Activated gamma-delta T cell treated with anti-CD3 and anti-CD28 coated beads, Interleukin-2, amount 50 U/mL, for 16 hours (primary cell): Measurements from ENCODE around the gene KLK5.
A peak's percentile ranks its signal among the peaks of the same experiment; 100 is the strongest.

ENCODE experiments used
- DNase-seq: peaks from one replicate; pipeline ENCODE4 v3.0.0-alpha.2; 2020; ENCODE audit warnings: low read depth

Gene KLK5

GRCh38 chr19:50968716-50969412 lies 16.0 kb upstream of the KLK5 start:
- DNase-seq: no peak

GRCh38 chr19:50967929-50968715 lies 15.3 kb upstream of the KLK5 start:
- DNase-seq: no peak

- no peak for DNase-seq
Measured at GRCh38 chr19:50964266-50964665, 11.4 kb upstream of the KLK5 start.

- DNase-seq: no peak
Measured at GRCh38 chr19:50963381-50963780, 10.5 kb upstream of the KLK5 start.

- no peak for DNase-seq
Measured at GRCh38 chr19:50962245-50962644, 9.4 kb upstream of the KLK5 start.

GRCh38 chr19:50959731-50960500 lies 7.1 kb upstream of the KLK5 start:
- no peak for DNase-seq

- no peak for DNase-seq
Measured at GRCh38 chr19:50957587-50957986, 4.7 kb upstream of the KLK5 start.

GRCh38 chr19:50949861-50950260 lies 3.0 kb downstream of the KLK5 start:
- no peak for DNase-seq

GRCh38 chr19:50947123-50947522 lies 5.7 kb downstream of the KLK5 start:
- DNase-seq: no peak

- no peak for DNase-seq
Measured at GRCh38 chr19:50944795-50945194, 8.0 kb downstream of the KLK5 start.

GRCh38 chr19:50943074-50943828 lies 9.6 kb downstream of the KLK5 start:
- DNase-seq: no peak

GRCh38 chr19:50939596-50939995 lies 13.2 kb downstream of the KLK5 start:
- no peak for DNase-seq

- no peak for DNase-seq
Measured at GRCh38 chr19:50933640-50934039, 19.2 kb downstream of the KLK5 start.

GRCh38 chr19:50932690-50933083 lies 20.2 kb downstream of the KLK5 start:
- DNase-seq: no peak

- no peak for DNase-seq
Measured at GRCh38 chr19:50932018-50932689, 20.7 kb downstream of the KLK5 start.

GRCh38 chr19:50931023-50931422 lies 21.8 kb downstream of the KLK5 start:
- no peak for DNase-seq

GRCh38 chr19:50928831-50929230 lies 24.0 kb downstream of the KLK5 start:
- no peak for DNase-seq

GRCh38 chr19:50926144-50926543 lies 26.7 kb downstream of the KLK5 start:
- DNase-seq: no peak

- DNase-seq: no peak
Measured at GRCh38 chr19:50925734-50926133, 27.1 kb downstream of the KLK5 start.

- DNase-seq: no peak
Measured at GRCh38 chr19:50924586-50924985, 28.3 kb downstream of the KLK5 start.

- DNase-seq: peak; percentile 53
Measured at GRCh38 chr19:50922317-50922853, 30.5 kb downstream of the KLK5 start.
